Esophagus muscularis mucosa (tissue), 3 donors: ENCODE data around the gene PAQR5.

Experiments used
- CTCF ChIP-seq, 3 experiments: fragments of 200-600 bp in 2 of 3; fragments of 450-650 bp in 1 of 3; sonication (generic) in 2 of 3; IDR thresholded peaks; one replicate each; pipeline ENCODE4 v1.5.1; 2017 to 2019; ENCODE audit warnings: antibody characterized with exemption in 3 of 3, mild to moderate bottlenecking in 2 of 3, moderate library complexity in 1 of 3
- EP300 ChIP-seq: sonication (generic); formaldehyde crosslinking; IDR thresholded peaks from one replicate; pipeline ENCODE4 v1.6.1; 2017; ENCODE audit warnings: antibody characterized with exemption

GRCh38 chr15:69351884-69352283 is 53.2 kb downstream of the PAQR5 start:
- no peak for TF ChIP-seq EP300
- TF ChIP-seq CTCF (IDR thresholded peaks at IDR 0.05) = no peak
